Measurements from ENCODE around the gene CA6.
"Not testable (repeated sequence)": the region's sequence is repeated elsewhere in the genome, so short reads cannot be mapped to it uniquely, and the experiment has no call there.

CA6 gene

DNA sequence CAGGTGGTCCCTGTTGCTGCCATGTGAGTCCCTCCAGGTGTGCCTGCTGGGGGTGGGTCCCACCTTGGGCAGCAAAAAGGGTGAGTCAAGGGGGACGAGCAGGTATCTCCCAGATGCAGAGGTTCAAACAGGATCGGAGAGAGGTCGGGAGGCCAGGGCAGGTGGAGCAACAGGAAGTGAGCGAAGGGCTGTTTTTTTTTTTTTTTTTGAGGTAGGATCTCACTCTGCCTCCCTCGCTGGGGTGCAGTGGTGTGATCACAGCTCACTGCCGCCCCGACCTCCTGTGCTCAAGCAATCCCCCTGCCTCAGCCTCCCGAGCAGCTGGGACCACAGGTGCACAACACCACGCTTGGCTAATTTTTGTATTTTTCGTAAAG lies 41.1 kb downstream of the CA6 start:
- Histone ChIP-seq H3K9ac (peak overlapping the region in 3 of 11 experiments; percentile 5 to 68 (median 51); a peak in 3 of 22 replicates), H3K4me3 (no peak overlapping the region), H3K27ac (peak overlapping the region in 5 of 11 experiments; percentile 47 to 70 (median 67); a peak in 7 of 22 replicates), H3K4me2 (peak overlapping the region in 10 of 11 experiments; percentile 57 to 91 (median 82); a peak in 18 of 22 replicates), H3K4me1 (peaks cover 24 to 63% (median 48%) of the 10 kb centered on the region in 10 experiments), H4K20me1 (no peaks in the 10 kb centered on the region), H3K36me3 (no peaks in the 10 kb centered on the region), H3K9me3 (replicated peaks in 1 of 11) (no peaks in the 10 kb centered on the region; a peak in 1 of 22 replicates), H3K27me3 (no peaks in the 10 kb centered on the region)
- TF ChIP-seq Cebpa-rat (IDR thresholded peaks at IDR 0.05): no peak

DNA sequence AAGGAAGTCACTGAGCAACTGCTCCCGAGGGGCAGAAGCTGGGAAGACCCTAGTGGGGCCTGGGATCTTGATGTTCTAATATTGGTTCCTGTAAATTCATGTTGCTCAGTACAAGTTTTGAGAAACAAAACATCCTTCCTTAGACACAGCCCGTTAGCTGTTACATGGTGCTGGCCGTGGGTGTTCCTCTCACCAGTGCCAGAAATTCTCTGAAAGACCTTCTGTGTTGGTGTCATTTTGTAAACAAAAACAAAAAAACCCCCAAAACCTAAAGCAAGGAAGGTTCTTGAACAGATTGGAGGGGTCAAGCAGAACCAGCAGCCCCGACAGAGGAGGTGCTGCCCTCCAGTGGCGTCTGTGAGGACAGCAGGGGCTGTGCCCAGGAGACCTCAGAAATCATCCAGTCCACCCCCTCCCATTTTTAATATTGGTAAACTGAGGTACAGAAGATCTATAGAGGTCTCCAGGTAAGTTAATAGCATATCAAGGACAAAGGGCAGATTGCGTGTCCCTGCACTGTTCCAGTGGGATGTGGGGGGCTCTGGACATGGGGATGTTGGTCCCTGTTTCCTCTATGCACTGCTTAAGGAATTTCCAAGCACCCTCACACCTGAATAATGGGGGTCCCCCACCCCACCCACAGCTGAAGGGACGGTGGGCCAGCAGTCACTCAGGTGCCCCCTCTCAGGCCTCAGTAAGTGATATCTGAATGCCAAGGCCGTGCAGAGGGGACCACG lies 42.4 kb downstream of the CA6 start:
- peak overlapping the region; percentile 57 to 91 (median 80) for H3K4me2 ChIP-seq
- H3K27ac ChIP-seq: peak overlapping the region in 9 of 11 experiments; percentile 44 to 70 (median 54); a peak in 19 of 22 replicates
- no peaks in the 10 kb centered on the region for H3K27me3 ChIP-seq
- peak in 1 of 11 experiments; percentile 54; a peak in 1 of 22 replicates for TF ChIP-seq Cebpa-rat (IDR thresholded peaks at IDR 0.05)
- H4K20me1 ChIP-seq: no peaks in the 10 kb centered on the region
- H3K4me1 ChIP-seq: peaks cover 24 to 63% (median 48%) of the 10 kb centered on the region in 10 experiments
- peak overlapping the region in 10 of 11 experiments; percentile 6 to 68 (median 52); a peak in 16 of 22 replicates for H3K9ac ChIP-seq
- no peaks in the 10 kb centered on the region for H3K36me3 ChIP-seq
- peaks cover 6 to 12% (median 9%) of the 10 kb centered on the region in 11 experiments for H3K9me3 ChIP-seq (replicated peaks in 1 of 11)
- H3K4me3 ChIP-seq: peak overlapping the region in 1 of 10 experiments; percentile 4; a peak in 6 of 20 replicates

DNA sequence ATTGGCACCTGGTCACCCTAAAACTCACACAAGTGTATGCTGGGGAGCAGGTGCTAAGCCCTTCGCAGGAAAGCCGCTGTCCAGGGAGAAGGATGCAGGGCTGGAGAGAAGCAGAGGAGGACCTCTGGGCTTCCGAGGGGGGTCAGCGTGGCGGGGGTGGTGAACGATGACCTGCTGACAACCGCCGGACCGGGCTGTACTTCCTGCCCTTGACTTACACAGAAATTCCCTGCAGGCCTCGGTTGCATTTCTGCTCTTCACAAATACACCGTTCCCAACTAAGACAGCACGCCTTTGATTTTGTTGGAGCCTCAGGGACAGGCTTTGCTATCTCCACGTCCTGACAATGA lies 42.9 kb downstream of the CA6 start:
- Histone ChIP-seq H4K20me1 (no peaks in the 10 kb centered on the region), H3K27ac (peak overlapping the region in 6 of 11 experiments; percentile 47 to 70 (median 64); a peak in 12 of 22 replicates), H3K9me3 (replicated peaks in 1 of 11) (peaks cover 10 to 18% (median 14%) of the 10 kb centered on the region in 11 experiments), H3K36me3 (no peaks in the 10 kb centered on the region), H3K27me3 (no peaks in the 10 kb centered on the region), H3K4me2 (peak overlapping the region; percentile 8 to 91 (median 80); a peak in 21 of 22 replicates), H3K9ac (peak overlapping the region in 7 of 11 experiments; percentile 13 to 68 (median 51); a peak in 13 of 22 replicates), H3K4me3 (no peak overlapping the region; a peak in 1 of 20 replicates), H3K4me1 (peaks cover 24 to 57% (median 48%) of the 10 kb centered on the region in 10 experiments)
- TF ChIP-seq Cebpa-rat (IDR thresholded peaks at IDR 0.05): no peak

DNA sequence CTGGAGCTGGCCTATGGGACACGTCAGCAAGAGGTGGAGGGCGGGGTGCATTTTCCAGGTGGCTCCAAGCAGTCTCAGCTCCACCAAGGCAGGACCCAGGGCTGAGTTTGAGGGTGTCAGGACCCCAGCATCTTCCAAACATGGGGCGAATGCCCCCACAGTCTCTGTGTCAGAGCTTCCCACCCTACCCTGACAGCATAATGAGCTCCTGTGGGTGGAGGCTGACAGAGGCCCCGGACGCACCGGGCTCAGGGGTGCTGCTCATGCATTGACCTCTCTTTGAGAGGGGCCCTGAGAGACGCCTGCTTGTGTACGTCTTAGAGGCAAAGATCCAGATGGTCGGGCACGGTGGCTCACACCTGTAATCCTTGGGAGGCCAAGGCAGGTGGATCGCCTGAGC lies 43.4 kb downstream of the CA6 start:
- Histone ChIP-seq H3K9ac (peak overlapping the region in 5 of 11 experiments; percentile 22 to 68 (median 51); a peak in 6 of 22 replicates), H3K27ac (peak overlapping the region in 5 of 11 experiments; percentile 54 to 70 (median 67); a peak in 6 of 22 replicates), H3K27me3 (no peaks in the 10 kb centered on the region), H3K9me3 (replicated peaks in 1 of 11) (peaks cover 10 to 20% (median 17%) of the 10 kb centered on the region in 11 experiments), H3K36me3 (no peaks in the 10 kb centered on the region), H4K20me1 (no peaks in the 10 kb centered on the region), H3K4me1 (peaks cover 24 to 53% (median 45%) of the 10 kb centered on the region in 10 experiments), H3K4me3 (no peak overlapping the region), H3K4me2 (peak overlapping the region in 9 of 11 experiments; percentile 66 to 91 (median 85); a peak in 18 of 22 replicates)
- no peak for TF ChIP-seq Cebpa-rat (IDR thresholded peaks at IDR 0.05)

DNA sequence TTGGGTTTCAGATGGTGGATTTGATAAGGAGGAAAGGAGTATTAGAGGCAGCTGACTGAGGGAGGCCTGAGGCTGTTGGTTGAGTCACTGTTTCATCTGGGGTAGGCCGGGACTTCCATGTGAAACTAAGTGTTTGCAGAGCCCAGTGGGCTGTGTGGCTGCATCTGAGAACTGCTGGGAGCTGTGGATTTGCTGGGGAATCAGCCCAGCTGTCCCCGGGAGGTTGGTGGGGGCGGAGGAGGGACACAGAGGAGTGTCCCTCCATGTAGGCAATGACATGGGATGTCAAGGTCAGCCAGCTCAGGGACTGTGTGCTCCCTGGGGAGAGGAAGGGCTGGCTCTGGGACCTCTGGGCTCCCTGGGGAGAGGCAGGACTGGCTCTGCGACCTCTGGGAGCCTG lies 44.2 kb downstream of the CA6 start:
- H3K9me3 ChIP-seq (replicated peaks in 1 of 11): peaks cover 10 to 20% (median 17%) of the 10 kb centered on the region in 11 experiments
- no peak overlapping the region for H3K9ac ChIP-seq
- H3K4me3 ChIP-seq: no peak overlapping the region
- no peaks in the 10 kb centered on the region for H3K27me3 ChIP-seq
- no peak overlapping the region for H3K27ac ChIP-seq
- H3K4me2 ChIP-seq: peak overlapping the region in 9 of 11 experiments; percentile 25 to 91 (median 43); a peak in 15 of 22 replicates
- H3K4me1 ChIP-seq: peaks cover 24 to 47% (median 42%) of the 10 kb centered on the region in 10 experiments
- H4K20me1 ChIP-seq: no peaks in the 10 kb centered on the region
- TF ChIP-seq Cebpa-rat (IDR thresholded peaks at IDR 0.05): no peak
- H3K36me3 ChIP-seq: no peaks in the 10 kb centered on the region

DNA sequence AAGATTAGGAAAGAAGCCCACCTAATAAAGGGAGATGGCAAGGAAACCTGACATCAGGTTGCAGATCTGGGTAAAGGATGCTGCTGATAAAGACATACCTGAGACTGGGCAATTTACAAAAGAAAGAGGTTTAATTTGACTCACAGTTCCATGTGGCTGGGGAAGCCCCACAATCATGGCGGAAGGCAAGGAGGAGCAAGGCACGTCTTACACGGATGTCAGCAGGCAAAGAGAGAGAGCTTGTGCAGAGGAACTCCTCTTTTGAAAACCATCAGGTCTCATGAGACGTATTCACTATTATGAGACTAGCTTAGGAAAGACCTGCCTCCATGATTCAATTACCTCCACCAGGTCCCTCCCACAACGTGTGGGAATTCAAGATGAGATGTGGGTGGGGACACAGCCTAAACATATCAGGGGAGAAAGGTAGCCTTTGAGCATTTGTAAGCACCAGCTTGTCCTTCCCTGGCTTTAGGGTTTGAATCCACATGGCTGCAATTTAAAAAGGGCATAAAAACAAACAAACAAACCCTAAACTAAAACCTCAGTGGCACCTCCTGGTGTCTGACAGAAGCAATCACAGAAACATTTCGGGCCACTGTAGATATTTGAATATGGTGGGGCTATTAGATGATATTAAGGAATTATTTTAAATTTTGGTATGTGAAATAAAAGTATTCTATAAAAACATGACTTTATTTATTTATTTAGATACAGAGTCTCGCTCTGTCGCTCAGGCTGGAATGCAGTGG lies 47.4 kb downstream of the CA6 start:
- Histone ChIP-seq H3K4me1 (peaks cover 10 to 23% (median 22%) of the 10 kb centered on the region in 10 experiments; a peak in 19 of 20 replicates), H3K27ac (no peak overlapping the region), H3K36me3 (no peaks in the 10 kb centered on the region), H3K9me3 (replicated peaks in 1 of 11) (peaks cover 10 to 20% (median 17%) of the 10 kb centered on the region in 11 experiments), H3K27me3 (no peaks in the 10 kb centered on the region), H3K4me2 (no peak overlapping the region), H4K20me1 (no peaks in the 10 kb centered on the region), H3K9ac (no peak overlapping the region), H3K4me3 (no peak overlapping the region)
- TF ChIP-seq Cebpa-rat (IDR thresholded peaks at IDR 0.05): no peak

DNA sequence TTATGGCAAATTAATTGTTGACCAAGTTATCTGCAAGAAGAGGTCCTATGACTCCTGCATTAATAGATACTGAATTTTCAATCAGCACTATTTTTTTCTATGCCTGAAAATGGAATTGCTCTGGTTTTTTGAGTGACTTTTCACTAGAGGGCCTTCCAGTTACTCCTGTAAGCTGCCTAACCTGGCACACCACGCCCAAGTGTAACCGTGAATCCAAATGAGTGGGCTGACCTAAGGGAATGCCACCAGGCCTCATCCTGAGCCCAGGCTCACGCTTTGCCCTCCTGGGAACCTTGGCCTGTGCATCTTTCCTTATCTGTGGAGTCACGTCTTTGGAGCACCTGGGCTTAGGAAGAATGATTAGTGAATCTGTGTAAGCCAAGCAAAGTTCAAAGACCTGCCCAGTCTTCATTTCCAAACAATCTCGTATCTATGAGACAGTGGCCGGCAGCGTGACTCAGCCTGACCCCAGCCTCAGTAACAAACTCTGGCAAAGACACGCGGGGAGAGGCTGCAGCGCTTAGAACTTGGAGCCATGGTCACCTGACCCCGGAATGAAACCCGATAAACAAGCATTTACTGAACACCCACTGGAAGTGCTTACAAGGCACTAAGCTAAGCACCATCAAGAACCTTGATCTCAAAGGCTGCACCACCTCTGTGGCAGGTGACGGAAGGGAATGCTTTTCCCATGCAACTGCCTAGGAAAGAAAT lies 48.5 kb downstream of the CA6 start:
- not testable (repeated sequence) for H3K4me2 ChIP-seq, H4K20me1 ChIP-seq, H3K36me3 ChIP-seq, H3K4me3 ChIP-seq, H3K27ac ChIP-seq, H3K27me3 ChIP-seq, H3K9ac ChIP-seq
- Histone ChIP-seq H3K9me3 (replicated peaks in 1 of 11) (peaks cover 10 to 20% (median 17%) of the 10 kb centered on the region in 11 experiments), H3K4me1 (peaks cover under 1 to 13% (median 12%) of the 10 kb centered on the region in 10 experiments; a peak in 16 of 20 replicates)

DNA sequence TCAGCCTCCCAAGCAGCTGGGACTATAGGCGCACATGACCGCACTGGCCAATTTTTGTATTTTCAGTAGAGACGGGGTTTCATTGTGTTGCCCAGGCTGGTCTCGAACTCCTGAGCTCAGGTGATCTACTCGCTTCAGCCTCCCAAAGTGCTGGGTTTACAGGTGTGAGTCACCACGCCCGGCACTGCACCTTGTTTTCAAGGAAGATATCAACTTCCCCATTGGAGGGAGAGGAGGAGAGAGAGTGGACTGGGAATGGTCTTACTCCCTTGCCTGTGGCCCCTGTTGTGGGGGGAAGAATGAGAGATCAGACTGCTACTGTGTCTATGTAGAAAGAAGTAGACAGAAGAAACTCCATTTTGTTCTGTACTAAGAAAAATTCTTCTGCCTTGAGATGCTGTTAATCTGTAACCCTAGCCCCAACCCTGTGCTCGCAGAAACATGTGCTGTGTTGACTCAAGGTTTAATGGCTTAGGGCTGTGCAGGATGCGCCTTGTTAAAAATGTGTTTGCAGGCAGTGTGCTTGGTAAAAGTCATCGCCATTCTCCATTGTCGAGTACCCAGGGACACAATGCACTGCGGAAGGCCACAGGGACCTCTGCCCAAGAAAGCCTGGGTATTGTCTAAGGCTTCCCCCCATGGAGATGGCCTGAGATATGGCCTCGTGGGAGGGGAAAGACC lies 56.0 kb downstream of the CA6 start:
- H3K36me3 ChIP-seq; H3K9me3 ChIP-seq (replicated peaks in 1 of 11); H3K27ac ChIP-seq; H4K20me1 ChIP-seq; H3K4me2 ChIP-seq; H3K4me3 ChIP-seq; H3K9ac ChIP-seq; H3K27me3 ChIP-seq: not testable (repeated sequence)
- H3K4me1 ChIP-seq: peaks cover 9 to 26% (median 19%) of the 10 kb centered on the region in 10 experiments; a peak in 19 of 20 replicates

DNA sequence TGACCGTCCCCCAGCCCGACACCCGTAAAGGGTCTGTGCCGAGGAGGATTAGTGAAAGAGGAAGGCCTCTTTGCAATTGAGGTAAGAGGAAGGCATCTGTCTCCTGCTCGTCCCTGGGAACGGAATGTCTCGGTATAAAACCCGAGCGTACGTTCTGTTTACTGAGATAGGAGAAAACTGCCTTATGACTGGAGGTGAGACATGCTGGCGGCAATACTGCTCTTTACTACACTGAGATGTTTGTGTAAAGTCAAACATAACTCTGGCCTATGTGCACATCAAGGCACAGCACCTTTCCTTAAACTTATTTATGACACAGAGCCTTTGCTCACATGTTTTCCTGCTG lies 56.5 kb downstream of the CA6 start:
- not testable (repeated sequence) for H4K20me1 ChIP-seq

More for the DNA sequence above, 56.5 kb downstream of the CA6 start:
- H3K9ac ChIP-seq; H3K4me2 ChIP-seq; H3K9me3 ChIP-seq (replicated peaks in 1 of 11); H3K4me3 ChIP-seq; H3K27me3 ChIP-seq; H3K27ac ChIP-seq; H3K36me3 ChIP-seq: not testable (repeated sequence)
- peaks cover 13 to 31% (median 24%) of the 10 kb centered on the region in 10 experiments for H3K4me1 ChIP-seq

Data from BLaER1 treated with 17β-estradiol and CSF1 and Interleukin-3, amounts not matched to agents 10 nM and 100 nM (cell line).